HG02610 (cell line): ENCODE data around the gene LDAH.

ENCODE experiments used
- ATAC-seq: cut with Tn5 transposase; IDR thresholded peaks from one replicate; pipeline ENCODE4 v1.9.1; 2021; ENCODE audit warnings: mild to moderate bottlenecking, moderate library complexity; ENCODE audit not compliant: unreplicated experiment

Gene LDAH

DNA sequence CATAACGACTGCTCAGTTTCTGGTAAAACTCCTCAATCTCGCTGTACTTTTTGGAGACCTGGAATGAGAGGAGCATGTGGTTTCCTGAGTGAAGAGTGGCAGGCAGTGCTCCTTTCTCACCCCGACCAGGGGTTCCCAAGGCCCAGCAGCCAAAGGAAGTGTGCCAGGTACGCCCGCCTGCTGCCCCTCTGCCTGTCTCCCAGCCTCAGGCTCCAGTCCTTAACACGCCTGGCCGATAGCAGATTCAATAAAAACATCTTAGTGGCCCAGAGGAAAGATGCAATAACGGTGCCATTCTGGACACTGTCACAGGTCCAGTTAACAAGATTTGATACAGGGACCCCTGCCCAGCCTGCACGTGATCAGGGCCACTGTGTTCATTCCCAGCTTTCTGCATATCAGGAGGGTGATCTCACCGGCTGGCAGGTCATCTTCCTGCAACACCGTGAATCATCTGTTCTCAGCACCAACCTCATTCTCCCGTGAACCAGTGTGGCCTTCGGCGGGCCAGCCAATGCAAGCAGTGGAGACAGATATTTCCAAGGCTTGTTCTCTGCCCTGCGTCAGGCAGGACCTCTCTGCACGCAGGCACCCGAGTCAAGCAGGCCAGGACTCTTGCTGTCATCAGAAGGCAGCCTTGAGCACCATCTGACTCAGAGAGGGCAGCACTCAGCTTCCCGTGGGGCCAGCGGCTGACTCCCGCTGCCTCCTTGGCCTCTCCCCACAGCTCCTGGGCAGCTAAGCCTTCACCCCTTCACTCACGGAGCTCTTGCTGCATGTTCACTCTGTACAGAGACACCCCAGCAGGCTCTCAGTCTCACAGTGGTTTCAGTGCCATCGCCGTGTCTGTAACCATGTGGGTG is 181.5 kb downstream of the LDAH start:
- ATAC-seq: no peak

DNA sequence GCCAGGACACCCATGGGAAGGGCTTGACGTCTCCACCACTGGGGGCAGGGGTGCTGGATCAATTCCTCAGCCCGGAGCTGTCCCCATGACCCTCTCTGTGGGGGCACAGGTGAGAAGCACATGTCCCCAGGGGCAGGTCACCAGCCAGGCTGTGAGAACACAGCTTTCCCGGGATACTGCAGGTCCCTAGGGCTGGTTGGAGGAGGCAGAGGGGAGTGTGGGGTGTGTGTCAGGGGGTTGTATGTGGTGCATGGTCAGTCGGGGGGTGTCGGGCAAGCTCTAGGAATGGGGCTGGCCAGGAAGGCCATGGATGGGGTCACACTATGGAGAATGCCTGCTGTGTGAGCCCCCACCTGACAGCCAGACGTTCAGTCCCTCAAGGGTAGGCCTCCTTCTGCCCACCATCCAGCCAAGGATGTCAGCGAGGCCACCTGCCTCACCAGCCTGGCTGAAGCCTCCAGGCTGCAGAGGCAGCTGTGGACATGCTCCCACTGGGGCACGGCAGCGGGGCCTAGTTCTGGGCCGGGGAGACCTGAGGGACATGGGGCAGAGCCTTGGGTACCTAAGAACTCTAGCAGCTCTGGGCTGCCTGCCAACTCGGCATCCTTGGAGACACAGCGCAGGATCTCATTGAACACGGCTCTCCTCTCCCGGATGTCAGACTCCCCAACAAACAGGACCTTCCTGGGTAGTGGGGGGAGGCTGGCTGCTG is 182.3 kb downstream of the LDAH start:
- ATAC-seq: no peak

DNA sequence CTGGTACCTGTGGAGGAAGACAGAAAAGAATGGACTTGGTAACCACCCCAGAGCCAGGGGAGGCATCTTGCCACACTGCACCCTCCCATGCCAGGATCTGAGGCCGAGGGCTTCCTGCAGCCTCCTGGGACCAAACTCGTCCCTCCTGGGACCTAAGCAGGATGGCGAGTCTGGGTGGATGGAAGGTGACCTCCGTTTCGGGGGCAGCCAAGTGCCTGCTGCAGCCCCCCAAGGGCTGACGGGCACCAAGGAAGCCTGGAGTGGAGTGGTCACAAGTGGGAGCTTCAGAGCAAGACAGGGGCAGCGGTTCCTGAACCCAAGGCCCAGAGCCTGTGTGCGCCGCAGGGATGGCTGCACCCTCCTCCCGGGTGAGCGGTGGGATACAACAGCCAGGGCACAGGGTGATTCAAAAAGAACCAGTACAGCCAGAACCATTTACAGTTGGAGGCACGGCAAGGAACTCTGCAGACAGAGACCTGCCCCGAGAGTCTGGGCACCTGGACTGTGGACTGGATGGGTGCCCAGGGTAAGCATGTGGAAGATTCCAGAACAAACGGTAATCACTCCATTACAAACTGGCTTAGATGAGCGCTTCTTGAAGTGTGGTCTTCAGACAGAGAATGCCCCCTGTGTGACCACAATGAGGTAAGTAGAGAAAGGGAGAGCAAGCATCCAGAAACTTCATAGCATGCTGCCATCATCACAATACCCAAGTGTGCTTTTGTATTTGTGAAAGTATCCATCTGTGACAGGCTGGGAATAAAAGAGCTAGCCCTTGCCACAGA is 184.1 kb downstream of the LDAH start:
- ATAC-seq: no peak

DNA sequence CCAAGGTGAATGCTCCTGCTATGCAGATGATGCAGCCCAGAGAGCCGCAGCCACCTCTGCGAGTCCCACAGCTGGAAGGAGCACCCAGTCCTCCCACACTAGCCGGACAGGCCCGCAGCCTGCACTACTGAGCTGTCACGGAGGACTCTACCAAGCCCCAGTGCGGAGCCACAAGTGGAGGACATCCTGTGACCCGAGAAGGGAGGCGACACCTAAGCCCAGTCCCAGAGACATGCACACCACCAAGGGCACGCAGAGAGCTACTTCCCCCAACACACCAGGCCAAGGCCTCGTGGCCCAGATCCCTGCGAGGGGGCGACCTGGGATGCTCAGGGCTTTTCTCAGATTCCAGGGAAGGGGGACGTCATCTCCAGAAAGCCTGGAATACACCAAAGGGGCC is 184.9 kb downstream of the LDAH start:
- ATAC-seq: no peak

DNA sequence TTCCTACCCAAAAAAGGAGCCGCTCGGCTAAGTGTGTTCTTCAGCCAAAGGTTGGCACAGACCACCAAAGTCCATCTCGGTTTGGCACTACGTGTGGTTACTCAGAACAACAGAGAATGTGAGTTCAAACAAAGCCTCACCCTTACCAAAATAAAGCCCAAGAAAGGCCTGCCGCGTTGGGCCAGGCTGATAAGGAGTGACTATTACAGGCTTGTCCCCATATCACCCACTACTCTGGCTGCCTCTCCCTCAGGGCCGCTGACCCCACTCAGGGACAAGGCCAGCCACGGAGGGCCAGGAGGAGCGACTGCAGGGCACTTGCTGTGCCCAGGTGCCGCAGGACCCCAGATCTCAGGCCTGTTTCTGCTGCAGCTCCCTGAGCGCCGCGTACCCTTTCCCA is 185.8 kb downstream of the LDAH start:
- no peak for ATAC-seq

DNA sequence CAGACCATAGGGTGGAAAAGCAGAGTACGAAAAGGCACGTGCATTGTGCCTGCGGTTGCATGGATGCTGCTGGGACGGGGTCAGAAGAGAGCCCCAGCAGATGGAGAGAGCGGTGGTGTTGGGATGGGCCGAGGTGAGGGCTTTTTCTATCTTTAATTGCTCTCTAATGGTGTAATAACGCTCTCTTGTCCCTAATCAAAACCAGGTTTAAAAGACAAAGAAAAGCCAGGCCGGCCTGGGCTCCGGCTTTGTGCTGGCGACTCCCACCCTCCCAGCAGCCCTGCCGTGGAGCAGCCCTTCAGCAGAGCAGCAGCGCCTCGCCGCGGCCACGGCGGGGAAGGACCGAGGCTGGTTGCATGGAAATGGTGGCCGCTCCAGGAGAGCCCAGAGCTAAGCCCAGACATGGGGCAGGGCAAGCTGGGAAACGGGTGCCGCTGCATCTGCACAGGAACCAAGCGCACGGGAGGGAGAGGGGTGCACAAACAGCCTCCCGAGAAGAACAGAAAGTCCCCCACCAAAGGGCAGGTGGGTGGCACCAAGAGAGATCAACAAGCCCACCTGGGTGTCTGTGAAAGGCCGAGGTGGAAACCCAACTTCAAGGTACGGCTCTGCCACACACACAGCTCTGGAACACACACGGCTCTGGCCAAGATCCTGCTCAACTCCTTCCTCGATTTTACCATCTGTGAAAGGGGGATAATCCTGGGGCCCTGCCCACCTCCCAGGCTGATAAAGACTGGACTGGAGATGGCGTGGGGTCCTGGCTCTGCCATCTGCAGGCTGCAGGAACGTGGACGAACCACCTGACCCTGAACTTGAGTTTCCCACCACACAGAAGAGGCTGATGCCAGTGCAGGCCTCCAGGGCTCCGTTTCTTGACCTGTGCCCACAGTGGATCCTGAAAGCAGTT is 187.0 kb downstream of the LDAH start:
- ATAC-seq: no peak

DNA sequence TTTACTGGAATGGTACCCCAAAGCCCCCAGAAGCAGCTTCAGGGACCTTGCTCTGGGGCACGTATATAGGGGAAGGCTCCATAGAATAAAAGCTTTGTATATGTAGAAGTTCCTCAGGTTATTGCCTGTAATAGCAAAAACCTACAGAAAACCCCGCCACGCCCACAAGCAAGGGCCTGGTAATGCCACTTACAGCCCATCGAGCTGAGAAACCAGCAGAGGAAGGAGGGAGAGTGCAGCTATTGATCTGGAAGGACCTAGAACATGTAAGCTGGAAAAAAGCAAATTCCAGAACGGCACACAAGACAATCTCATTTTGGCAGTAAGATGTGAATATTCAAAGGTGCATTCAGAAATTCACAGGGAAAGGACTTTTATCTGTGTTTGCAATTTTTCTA is 187.8 kb downstream of the LDAH start:
- no peak for ATAC-seq

DNA sequence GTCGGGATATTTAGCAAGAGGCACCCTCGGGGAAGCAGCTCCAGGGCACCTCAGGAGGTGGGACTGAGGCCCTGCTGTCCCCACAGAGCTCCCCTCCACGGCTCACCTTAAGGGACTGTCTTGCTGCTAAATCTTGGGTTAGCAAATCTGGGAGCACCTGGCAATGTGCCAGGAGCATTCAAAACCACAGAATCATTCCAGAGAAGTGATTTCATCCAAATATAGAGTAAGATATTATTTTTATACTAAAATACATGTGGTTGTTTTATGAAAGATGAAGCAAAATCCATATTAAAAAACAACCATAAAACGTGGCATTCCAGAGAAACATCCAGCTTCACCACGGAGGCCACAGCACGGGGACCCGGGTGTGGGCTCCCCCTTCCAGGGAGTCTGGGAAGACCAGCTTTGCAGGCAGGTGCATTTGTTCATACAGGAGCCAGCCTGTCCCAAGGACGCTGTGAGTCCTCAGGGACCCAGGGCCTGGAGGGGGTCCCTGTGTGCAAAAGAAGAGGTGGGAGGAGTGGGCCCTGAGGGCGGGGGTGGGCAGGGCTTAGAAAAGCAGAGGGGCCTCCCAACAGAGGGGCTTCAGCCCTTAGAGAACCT is 188.3 kb downstream of the LDAH start:
- ATAC-seq: no peak
